Measurements from ENCODE around the gene TBC1D22A.

TBC1D22A gene

DNA sequence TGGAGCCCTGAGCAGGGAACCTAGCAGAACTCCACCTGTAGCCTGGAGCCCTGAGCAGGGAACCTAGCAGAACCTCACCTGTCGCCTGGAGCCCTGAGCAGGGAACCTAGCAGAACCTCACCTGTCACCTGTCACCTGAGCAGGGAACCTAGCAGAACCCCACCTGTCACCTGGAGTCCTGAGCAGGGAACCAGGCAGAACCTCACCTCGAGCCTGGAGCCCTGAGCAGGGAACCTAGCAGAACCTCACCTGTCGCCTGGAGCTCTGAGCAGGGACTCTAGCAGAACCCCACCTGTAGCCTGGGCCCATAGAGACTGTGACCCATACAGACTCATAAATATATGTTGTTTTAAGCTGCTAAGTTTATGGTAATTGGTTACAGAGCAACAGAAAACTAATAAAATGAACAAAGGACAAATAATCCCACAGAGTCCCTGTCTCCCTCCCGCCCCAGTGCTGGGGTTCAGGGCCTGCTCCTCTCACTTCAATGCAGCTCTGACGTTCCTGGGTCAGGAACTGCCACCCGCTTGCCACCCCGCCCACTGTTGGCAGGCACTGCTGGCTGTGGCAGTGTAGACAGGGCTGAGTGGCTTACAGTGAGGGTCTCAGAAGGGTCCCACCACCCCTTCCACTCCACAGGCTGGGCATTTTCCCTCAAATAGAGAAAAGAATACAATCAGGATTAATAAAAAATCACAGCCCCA is 259.1 kb downstream of the TBC1D22A start:
- no peak for DNase-seq

DNA sequence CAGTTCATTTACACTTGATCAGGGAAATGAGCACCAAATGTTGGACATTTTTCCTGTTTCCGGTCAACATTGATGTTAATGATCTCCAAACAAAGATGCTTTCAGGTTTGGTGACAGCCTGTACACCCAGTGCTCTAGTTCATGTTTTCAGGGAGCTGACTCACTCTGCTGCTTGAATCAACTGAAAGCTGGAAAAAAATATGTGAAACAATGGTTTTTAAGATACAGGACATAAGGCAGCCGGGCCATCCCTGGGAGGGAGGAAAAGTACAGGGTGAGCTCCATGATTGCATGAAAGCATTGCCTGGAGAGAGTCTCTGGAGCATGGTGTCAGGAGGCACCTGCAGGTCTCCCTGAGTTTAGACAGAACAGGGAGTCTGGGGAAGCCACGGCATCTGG is 259.6 kb downstream of the TBC1D22A start:
- no peak for DNase-seq

DNA sequence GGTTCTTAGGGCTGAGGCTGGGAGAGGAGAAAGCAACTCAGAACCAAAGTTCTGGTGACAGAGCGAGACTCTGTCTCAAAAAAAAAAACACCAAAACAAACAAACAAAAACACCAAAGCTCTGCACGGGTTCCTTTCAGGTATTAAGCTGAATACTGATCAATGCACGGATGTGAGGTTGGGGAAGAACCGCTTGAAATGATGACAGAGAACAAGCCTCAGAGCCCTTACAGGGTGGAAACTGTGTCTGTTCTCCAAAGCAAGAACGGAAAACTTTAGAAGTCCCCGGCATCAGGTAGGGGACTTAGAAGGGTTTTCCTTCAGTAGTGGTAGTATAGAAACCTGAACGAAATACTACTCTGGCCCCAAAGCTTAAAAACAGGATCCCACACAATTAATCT is 260.0 kb downstream of the TBC1D22A start:
- no peak for DNase-seq

DNA sequence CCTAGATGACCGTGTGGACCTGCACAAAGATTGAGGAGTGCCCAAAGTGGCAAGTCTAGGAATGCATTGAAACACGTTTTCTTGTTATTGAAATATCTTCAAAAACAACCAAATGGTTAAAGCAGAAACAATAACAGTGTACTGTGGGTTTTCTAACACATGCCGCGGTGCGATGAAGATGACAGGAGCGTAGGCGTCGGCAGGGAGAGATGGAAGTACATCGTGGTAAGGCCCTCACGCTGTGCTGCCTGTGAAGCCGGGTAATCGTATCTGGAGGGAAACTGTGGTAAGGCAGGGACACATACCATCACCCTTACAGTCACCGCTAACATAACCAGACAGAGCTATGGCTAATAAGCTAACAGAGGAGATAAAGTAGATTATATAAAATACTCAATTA is 261.4 kb downstream of the TBC1D22A start:
- no peak for DNase-seq

DNA sequence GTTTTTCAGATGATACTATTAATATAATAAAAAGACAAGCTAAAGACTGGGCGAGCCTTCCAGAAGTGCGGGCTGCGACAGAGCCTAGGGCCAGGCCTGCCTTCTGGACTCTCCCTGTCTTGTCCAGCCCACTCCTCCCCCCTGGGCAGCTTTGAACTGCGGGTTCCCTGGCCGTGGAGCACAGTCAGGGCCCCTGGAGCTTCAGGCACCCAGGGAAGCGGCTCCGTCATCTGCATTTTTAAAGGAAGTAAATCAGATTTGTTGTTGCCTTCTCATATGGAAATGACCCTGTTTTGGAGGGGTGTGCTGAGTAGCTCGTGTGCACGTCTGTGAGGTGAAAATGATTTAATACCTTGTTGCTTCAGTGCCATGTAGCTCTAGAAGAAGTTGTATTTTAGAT is 265.3 kb downstream of the TBC1D22A start:
- no peak for DNase-seq

DNA sequence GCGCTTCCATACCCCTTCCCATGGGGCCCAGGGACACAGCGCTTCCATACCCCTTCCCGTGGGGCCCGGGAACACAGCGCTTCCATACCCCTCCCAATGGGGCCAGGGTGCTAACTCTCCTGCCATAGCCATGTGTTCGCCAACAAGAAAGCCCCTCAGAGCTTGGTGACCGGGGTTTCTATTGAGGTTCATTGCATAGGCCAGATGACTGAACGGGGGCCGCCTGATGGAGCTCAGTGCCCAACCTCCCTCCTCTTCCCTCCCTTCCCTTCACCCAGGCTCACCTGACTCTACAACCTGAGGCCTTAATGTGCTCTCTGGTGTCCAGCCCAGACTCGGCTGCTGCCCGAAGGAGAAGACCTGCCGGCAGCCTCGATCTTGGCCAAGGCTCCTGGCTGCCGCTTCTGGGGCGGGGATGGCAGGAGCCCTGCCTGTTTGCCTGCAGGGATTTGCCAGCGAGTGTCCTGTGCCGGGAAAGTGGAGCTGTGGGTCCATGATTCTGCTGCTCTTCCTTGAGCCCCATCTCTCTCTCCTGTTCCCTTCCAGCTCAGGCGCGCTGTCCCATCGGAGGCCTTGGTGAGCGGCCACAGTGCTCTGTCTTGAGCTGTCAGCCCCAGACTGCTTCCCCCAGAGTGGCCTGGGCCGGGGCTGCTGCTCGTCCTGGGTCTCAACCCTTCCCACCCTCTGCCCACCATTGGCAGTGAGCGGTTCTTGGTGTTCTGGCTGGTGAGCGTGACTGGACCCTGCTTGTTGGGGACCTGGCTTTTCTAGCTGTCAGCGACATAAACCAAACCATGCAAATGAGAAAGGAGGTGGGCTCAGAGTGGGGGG is 267.0 kb downstream of the TBC1D22A start:
- DNase-seq: no peak

DNA sequence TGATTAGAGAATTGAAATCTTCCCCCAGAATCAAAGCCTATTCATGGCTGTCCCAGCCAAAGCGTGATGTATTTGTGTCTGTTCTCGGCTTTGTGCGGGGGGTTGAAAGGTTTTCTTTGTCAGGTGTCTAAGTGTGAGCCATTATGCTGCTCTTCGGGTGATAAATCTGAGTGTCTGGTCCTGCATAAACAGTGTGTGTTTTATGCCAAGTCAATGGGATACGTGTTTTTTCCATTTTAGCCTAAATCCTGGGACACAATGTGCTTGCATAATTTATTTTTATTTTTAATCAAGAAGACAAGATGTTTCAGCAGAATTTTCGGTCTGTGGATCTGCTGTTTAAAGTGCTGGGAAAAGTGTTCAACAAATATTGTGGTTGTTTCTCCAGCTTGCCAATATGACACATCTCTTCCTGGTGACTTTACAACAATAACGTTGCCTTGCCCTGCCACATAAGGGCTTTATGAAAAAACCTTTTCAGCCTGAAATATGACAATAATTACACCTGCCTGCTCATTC is 267.8 kb downstream of the TBC1D22A start:
- DNase-seq: no peak

DNA sequence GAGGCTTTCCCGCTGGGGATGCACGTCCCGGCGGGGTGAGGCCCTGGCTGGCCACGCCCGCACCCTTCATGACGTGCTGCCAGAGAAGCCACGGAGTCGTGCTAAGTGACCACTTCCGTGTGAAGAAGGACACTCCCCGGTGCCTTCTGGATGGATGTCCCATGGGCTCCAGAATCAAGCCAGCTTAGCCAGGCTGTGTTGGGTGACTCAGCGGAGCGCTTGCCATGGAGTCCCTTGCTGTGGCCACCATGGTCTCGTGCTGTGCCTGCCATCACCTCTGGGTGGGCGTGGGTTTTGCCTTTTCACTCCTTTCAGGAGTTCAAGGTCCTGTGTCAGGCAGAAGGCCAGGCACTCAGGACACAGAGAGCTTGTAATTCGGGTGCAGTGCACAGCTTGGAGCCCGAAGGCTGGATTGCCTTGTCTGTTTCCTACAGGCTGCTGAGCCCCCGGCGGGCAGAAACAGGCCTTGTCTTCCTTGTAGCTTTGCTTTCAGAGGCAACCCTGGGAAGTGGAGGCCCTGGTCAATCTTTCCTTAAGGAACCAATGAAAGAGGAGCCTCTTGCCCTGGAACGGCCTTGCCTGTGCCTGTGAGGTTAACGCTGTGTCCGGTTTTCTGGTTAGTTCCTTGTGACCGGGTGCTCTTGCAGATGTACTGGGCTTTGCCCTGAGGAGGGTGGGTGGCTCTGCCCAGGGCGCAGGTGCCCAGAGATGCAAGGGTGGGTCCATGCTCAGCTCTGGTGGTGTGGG is 268.6 kb downstream of the TBC1D22A start:
- no peak for DNase-seq

DNA sequence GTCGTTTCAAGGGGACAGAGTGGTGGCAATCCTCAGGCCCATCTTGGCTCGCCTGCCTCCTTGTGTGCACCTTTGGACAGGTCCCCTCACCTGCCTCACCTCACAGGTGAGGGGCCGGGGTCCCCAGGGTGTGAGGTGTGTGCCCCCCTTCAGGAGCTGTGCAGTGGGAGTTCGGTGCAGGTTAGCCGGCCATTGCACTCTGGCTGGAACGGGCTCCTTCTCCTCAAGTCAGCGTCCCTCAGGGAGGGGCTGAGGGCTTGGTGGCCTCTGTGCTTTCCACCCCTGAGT is 269.1 kb downstream of the TBC1D22A start:
- no peak for DNase-seq

DNA sequence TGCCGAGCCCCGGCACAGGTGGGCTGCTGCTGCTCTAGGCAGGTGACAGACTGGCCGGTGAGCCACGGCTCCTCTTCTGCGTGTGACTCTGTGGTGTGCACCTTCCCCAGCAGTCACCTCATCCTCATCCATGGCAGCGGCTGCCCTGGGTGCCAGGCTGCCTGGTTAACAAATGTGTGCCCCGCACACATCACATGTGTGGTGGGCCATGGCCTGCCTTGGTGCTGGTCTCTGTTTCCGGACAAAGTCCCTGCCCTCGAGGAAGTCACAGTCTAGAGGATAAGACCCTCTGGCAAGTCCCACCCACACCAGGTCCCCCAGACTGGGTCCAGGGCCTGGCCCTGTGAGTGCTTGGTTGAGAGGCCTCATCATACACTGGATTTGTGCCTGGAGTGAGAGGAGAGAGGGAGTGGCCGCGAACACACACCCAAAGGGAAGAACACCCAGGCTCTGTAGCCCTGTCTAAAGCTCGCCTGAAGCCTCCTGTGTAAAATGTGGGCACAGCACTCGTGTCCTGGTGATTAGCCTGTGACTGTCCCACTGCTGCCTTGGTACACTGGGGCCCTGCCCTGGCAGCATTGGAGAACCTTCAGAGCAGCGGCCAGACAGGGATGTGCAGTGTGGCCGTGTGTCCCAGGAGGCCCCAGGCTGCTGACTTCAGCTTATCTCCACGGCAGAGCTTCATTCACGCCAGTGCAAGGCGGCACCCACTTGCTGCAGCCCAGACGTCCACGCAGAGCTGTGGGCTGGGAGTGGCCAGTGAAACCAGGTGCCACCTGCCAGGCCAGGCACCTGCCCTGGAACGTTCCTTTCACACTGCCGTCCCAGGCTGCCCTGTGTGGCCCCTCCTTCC is 269.9 kb downstream of the TBC1D22A start:
- peak; percentile 4 for DNase-seq

DNA sequence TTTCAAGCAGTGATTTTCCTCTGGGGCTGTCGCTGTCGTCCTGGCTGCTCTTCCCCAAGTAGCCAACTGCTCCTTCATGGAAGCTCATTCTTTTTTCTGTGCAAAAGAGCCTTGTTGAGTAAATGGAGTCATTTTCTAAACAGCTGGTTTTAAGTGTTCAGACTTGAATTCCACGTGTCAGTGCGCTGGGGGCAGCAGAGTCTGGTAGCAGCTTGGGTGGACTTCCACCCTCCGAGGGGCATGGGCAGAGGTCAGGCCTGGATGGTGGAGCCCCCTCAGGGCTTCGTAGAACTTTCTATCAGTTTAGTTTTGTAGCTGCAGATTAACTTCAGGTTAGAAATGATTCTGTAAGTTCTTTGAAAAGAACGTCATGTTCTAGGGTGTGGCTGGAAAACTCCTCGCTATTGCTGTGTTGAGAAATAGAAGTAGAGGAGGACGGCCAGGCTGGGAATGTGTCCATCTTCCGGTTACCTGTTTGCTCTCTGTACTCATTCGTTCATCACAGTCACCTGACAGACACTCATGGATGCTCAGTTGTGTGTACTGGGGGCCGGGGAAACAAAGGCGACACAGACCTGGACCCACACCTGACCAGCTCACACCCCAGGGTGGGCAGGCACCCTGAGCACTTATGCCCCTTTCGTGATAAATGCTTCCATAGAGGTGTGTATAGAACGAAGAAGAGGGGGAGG is 270.7 kb downstream of the TBC1D22A start:
- no peak for DNase-seq

DNA sequence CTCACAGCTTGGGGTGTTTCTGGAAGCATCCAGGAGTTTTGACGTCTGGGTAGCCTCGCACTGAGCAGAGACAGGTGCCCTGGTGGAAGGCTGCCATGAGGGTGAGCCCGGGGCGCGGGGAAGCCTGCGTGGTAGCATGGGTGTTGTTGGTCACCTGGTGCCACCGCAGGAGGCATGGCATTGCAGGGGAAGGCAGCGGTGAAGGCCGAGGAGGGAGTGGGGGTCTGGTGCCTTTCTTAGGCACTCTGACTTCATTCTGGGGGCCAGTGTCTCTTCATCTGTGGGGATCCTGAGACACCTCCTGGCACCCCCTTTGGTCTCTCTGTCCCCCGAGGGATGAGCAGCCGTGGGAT is 271.2 kb downstream of the TBC1D22A start:
- no peak for DNase-seq

DNA sequence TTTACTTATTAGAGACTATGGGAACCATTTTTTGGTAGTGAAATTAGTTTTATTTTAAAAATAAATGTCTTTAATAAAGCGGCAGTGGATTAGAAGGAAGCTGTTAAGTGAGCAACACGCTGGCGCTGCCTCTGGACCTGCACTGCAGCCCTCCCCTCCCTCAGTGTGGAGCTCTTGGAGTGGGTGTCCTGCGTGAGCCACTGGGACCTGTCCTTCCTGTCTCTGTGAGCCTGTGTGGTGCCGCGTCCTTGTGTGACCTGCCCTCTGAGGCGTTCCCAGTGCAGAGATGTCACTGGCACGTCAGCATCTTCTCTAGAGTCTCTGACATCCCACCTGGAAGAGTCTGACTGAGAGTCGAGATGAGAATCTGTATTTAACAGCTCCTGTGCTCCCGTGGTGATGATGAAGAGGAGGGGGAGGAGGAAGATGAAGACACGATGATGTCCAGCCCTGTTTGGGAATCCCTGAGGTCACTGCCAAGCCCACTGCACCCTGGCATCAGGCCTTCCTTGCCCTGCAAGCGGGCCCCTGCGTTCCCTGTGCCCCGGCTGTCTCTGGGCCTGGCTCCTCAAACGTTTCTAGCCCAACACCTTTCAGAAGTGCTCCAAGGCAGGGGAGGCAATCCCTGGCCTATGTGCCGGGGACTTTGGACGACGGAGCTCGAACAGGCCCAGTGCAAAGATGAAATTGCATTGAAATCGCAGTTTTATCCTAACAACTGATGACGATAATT is 271.8 kb downstream of the TBC1D22A start:
- no peak for DNase-seq

DNA sequence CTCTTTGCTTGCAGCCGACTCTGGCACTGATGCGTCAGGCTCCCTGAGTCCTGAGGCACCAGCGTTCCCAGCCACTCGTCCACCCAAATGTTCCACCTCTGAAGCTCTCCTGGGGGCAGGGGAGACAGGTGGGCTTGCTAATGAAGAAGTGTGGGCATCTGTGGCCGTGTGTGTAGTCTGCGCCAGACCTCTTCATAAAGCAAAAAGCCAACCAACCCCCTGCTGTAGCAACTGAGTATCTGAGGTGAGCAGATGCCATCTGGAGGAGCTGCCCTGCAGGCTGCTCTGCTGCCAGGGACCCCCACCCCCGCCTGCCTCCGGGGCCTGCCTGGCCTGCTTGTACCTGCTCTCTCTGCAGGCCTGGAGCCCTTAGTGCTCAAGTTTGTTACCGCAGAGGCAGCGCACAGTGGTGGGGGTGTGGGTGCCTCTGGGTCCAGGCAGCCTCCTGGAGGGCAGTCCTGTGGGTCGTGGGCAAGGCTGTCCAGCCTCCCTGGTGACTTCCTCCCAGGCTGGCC is 272.5 kb downstream of the TBC1D22A start:
- DNase-seq: no peak

DNA sequence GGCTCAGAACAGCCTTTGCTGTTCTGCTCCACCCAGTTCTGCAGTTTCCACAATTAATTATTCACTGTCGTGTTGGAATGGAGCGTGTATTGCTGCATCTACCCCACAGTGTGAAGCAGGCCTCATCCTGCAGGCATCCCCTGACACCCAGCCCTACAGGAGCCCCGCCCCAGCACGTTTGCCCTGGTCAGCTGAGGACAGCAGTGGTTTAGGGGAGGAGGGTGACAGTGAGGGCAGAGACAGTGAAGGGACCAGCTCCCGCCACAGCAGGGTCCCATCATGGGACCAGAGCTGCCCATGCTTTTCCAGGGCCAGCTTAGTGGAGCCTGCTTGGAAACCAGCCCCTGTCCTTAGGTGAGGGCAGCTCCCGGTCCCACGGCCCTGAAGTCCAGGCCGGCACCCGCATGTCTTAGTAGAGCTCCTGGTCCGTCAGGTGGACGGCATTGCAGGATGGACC is 273.0 kb downstream of the TBC1D22A start:
- DNase-seq: no peak

DNA sequence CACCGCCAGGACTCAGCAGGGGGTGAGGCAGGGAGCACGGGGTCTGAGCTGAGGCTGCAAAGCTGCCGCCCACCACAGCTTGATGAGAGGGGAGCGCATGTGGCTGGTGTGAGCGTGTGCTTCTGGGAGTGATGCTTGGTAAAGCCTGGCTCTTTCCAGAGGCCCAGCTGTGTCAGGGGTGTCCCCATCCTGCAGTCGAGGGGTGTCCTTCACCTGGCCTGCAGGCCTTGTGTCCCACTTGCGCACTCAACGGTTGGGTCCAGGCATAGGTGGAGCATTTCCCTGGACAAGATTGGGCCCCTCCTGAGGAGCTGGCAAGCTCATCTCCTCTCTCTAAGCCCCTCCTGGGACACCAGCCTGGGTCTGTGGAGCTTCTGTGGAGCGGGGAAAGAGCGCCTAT is 273.9 kb downstream of the TBC1D22A start:
- DNase-seq: no peak

DNA sequence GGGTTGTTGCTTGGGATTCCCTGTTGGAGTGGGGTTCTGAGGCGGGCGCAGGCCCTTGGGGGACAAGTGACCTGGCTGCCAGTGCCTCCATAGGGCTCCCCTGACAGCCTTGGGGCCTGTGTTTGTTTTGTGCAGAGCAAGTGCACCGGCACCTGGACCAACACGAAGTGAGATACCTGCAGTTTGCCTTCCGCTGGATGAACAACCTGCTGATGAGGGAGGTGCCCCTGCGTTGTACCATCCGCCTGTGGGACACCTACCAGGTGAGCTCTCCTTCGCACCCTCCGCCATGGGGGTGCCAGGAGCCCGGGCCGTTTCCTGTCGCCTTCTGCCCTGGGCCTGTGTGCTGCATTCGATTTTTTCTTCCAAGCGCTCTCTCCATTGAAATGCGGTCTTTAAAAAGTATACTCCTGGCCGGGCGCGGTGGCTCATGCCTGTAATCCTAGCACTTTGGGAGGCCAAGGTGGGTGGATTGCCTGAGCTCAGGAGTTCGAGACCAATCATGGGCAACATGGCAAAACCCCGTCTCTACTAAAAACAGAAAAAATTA is 274.6 kb downstream of the TBC1D22A start:
- DNase-seq: no peak

DNA sequence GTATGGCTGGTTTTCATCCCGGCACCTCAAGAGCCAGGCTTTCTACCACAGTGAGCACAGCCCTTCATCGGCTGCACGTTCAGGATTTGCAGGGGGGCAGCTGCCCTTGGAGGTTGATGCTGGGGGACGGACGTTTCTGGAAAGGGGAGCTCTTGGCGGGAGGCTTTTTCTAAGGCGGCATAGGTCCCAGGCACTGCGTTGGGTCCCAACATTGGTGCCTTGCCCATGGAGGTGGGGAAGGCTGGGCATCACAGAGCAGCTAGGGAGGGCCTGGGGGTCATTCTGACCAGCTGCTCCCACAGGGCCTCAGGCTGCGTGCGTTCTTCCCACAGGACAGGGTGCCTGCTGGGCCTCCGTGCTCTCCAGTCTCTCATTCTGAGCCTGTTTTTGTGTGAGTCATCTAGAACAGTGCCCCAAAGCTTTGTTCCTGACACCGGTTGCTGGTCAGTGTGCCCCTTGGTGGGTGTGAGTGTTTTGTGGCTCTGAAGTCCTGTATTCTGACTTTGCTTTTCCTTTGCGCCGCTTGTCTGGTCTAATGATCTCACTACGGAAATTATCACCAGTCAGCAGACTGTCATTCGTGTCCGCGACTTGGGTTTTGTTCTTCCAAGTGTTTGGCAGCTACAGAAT is 275.9 kb downstream of the TBC1D22A start:
- no peak for DNase-seq

DNA sequence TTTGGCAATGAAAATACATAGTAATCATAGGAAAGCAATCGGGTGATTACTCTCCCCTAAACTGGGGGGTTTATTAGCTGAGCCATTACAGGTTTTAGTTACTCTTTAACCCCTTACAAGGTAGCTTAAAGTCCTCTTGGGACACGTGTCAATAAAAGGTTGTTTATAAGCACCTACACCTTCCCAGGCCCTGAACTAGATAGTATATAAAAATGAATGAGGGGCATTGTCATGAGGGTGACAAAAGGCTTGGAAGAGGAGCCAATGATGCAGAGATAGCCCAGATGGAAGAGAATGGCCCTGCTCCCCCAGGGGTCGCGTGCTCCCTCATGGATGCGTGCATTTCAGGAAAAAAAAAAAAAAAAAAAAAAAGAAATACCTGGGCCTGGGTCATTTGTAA is 276.9 kb downstream of the TBC1D22A start:
- DNase-seq: no peak

DNA sequence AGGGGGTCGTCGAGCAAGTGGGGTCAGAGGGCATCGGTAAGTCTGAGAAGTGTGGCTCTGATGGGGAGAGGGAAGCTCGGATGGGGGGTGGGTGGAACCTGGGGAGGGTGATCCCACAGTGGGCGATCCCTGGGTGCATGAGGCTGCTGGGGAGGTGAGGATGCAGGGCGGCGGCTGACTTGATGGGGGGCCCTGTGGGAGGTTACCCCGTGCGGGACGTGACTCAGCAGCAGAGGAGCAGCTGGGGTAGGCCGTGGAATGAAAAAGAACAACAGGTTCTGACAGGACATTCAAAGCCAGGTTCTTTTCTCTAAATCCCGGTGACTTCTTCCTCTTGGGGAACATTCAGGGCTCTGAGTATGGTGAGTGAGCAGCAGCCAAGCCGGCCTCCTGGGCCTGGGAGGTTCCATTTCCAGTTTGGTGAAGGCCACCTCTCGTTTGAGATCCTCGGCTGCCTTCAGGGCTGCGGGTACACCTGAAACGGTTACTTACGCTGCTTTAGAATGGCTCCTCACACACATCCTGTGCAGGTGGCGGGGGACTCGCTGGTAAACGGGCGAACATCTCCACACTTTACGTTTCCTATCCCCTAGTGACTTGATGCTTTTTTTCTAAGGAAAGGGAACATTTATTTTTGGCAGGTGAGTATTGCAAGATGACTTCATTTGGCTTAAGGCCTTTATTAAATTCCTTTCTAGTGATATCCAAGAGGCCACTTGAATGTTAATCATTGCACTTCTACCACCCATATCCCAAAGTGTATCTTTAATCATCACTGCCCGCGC is 278.2 kb downstream of the TBC1D22A start:
- DNase-seq: no peak
